BLaER1 treated with 17β-estradiol and CSF1 and Interleukin-3, amounts not matched to agents 10 nM and 100 nM (cell line): ENCODE data around the gene SNX32.

Experiments
- H3K27ac ChIP-seq, 11 experiments: shearing (Covaris generic); formaldehyde crosslinking; 2 replicates each; pipeline ENCODE4 v1.8.1; 2022
- H3K27me3 ChIP-seq, 11 experiments: shearing (Covaris generic); formaldehyde crosslinking; 2 replicates each; pipeline ENCODE4 v1.8.1; 2022
- H3K36me3 ChIP-seq, 11 experiments: shearing (Covaris generic); formaldehyde crosslinking; 2 replicates each; pipeline ENCODE4 v1.8.1; 2022
- H3K4me1 ChIP-seq, 10 experiments: shearing (Covaris generic); formaldehyde crosslinking; 2 replicates each; pipeline ENCODE4 v1.8.1; 2022
- H3K4me2 ChIP-seq, 11 experiments: shearing (Covaris generic); formaldehyde crosslinking; 2 replicates each; pipeline ENCODE4 v1.8.1; 2022
- H3K4me3 ChIP-seq, 10 experiments: shearing (Covaris generic); formaldehyde crosslinking; 2 replicates each; pipeline ENCODE4 v1.8.1; 2022
- H3K9ac ChIP-seq, 11 experiments: shearing (Covaris generic); formaldehyde crosslinking; 2 replicates each; pipeline ENCODE4 v1.8.1; 2022
- H3K9me3 ChIP-seq, 11 experiments: shearing (Covaris generic); formaldehyde crosslinking; replicated peaks in 1 of 11; 2 replicates each; pipeline ENCODE4 v1.8.1; 2022
- H4K20me1 ChIP-seq, 11 experiments: shearing (Covaris generic); formaldehyde crosslinking; 2 replicates each; pipeline ENCODE4 v1.8.1; 2022
- Cebpa-rat ChIP-seq, 11 experiments: shearing (Covaris generic); IDR thresholded peaks; 2 replicates each; pipeline ENCODE4 v1.8.1; 2022

The SNX32 gene

GRCh38 chr11:65789230-65790103 is 44.3 kb upstream of the SNX32 start:
- H3K9ac ChIP-seq: no peak overlapping the region
- no peak overlapping the region; a peak in 1 of 20 replicates for H3K4me3 ChIP-seq
- H3K4me1 ChIP-seq: peaks cover 37 to 65% (median 57%) of the 10 kb centered on the region in 10 experiments
- H4K20me1 ChIP-seq: peaks cover 0 to 32% (median 19%) of the 10 kb centered on the region in 11 experiments; a peak in 15 of 22 replicates
- H3K9me3 ChIP-seq: no peaks in the 10 kb centered on the region
- no peaks in the 10 kb centered on the region for H3K36me3 ChIP-seq
- no peak for TF ChIP-seq Cebpa-rat (IDR thresholded peaks at IDR 0.05)
- H3K27ac ChIP-seq: no peak overlapping the region
- H3K4me2 ChIP-seq: peak overlapping the region in 9 of 11 experiments; percentile 4 to 99 (median 93); a peak in 15 of 22 replicates
- peaks cover 53 to 86% (median 63%) of the 10 kb centered on the region in 11 experiments for H3K27me3 ChIP-seq

GRCh38 chr11:65790104-65790901 is 43.5 kb upstream of the SNX32 start:
- Histone ChIP-seq H3K36me3 (no peaks in the 10 kb centered on the region), H3K9me3 (no peaks in the 10 kb centered on the region), H3K4me2 (peak overlapping the region; percentile 60 to 93 (median 81); a peak in 18 of 22 replicates), H3K27me3 (peaks cover 44 to 86% (median 54%) of the 10 kb centered on the region in 11 experiments), H3K9ac (no peak overlapping the region), H4K20me1 (peaks cover 0 to 32% (median 19%) of the 10 kb centered on the region in 11 experiments; a peak in 15 of 22 replicates), H3K4me3 (no peak overlapping the region), H3K27ac (no peak overlapping the region), H3K4me1 (peaks cover 37 to 65% (median 57%) of the 10 kb centered on the region in 10 experiments)
- TF ChIP-seq Cebpa-rat (IDR thresholded peaks at IDR 0.05): no peak

GRCh38 chr11:65790902-65791650 is 42.7 kb upstream of the SNX32 start:
- Histone ChIP-seq H3K9ac (peak overlapping the region in 1 of 11 experiments; percentile 4; a peak in 1 of 22 replicates), H3K9me3 (no peaks in the 10 kb centered on the region), H3K4me2 (peak overlapping the region; percentile 60 to 93 (median 81)), H4K20me1 (peaks cover 0 to 27% (median 15%) of the 10 kb centered on the region in 11 experiments; a peak in 15 of 22 replicates), H3K4me1 (peaks cover 37 to 62% (median 53%) of the 10 kb centered on the region in 10 experiments), H3K27ac (no peak overlapping the region), H3K4me3 (no peak overlapping the region), H3K27me3 (peaks cover 36 to 79% (median 47%) of the 10 kb centered on the region in 11 experiments), H3K36me3 (no peaks in the 10 kb centered on the region)
- TF ChIP-seq Cebpa-rat (IDR thresholded peaks at IDR 0.05): no peak

- Histone ChIP-seq H3K27me3 (peaks cover 30 to 72% (median 40%) of the 10 kb centered on the region in 11 experiments), H3K4me1 (peaks cover 31 to 57% (median 51%) of the 10 kb centered on the region in 10 experiments), H3K4me3 (no peak overlapping the region; a peak in 1 of 20 replicates), H3K27ac (no peak overlapping the region), H3K4me2 (peak overlapping the region; percentile 60 to 93 (median 81)), H3K9me3 (no peaks in the 10 kb centered on the region), H4K20me1 (peaks cover 0 to 23% (median 10%) of the 10 kb centered on the region in 11 experiments; a peak in 11 of 22 replicates), H3K9ac (peak overlapping the region in 3 of 11 experiments; percentile 4 to 38 (median 29); a peak in 2 of 22 replicates), H3K36me3 (no peaks in the 10 kb centered on the region)
- TF ChIP-seq Cebpa-rat (IDR thresholded peaks at IDR 0.05): no peak
Observed at GRCh38 chr11:65791719-65792213, 42.0 kb upstream of the SNX32 start.

GRCh38 chr11:65792456-65792855 is 41.3 kb upstream of the SNX32 start:
- H3K4me1 ChIP-seq: peaks cover 28 to 52% (median 47%) of the 10 kb centered on the region in 10 experiments
- H3K9ac ChIP-seq: no peak overlapping the region
- no peak overlapping the region for H3K4me3 ChIP-seq
- no peak for TF ChIP-seq Cebpa-rat (IDR thresholded peaks at IDR 0.05)
- H3K27me3 ChIP-seq: peaks cover 23 to 65% (median 33%) of the 10 kb centered on the region in 11 experiments
- H3K27ac ChIP-seq: no peak overlapping the region
- no peaks in the 10 kb centered on the region for H3K36me3 ChIP-seq
- peak overlapping the region in 10 of 11 experiments; percentile 75 to 93 (median 82); a peak in 19 of 22 replicates for H3K4me2 ChIP-seq
- H3K9me3 ChIP-seq: no peaks in the 10 kb centered on the region
- H4K20me1 ChIP-seq: peaks cover 0 to 23% (median 10%) of the 10 kb centered on the region in 11 experiments; a peak in 11 of 22 replicates

- Histone ChIP-seq H4K20me1 (peaks cover 0 to 18% (median 5%) of the 10 kb centered on the region in 11 experiments; a peak in 6 of 22 replicates), H3K27me3 (peaks cover 16 to 58% (median 26%) of the 10 kb centered on the region in 11 experiments), H3K4me3 (no peak overlapping the region), H3K4me1 (peaks cover 21 to 46% (median 40%) of the 10 kb centered on the region in 10 experiments), H3K9ac (no peak overlapping the region), H3K27ac (no peak overlapping the region), H3K36me3 (no peaks in the 10 kb centered on the region), H3K4me2 (peak overlapping the region in 1 of 11 experiments; percentile 93; a peak in 1 of 22 replicates), H3K9me3 (no peaks in the 10 kb centered on the region)
- no peak for TF ChIP-seq Cebpa-rat (IDR thresholded peaks at IDR 0.05)
Observed at GRCh38 chr11:65793144-65793581, 40.6 kb upstream of the SNX32 start.

- no peak overlapping the region for H3K27ac ChIP-seq
Observed at GRCh38 chr11:65793625-65794400, 40.0 kb upstream of the SNX32 start.

More at GRCh38 chr11:65793625-65794400, 40.0 kb upstream of the SNX32 start:
- Histone ChIP-seq H3K4me2 (no peak overlapping the region), H3K4me3 (no peak overlapping the region), H3K4me1 (peaks cover 18 to 40% (median 34%) of the 10 kb centered on the region in 10 experiments), H3K9ac (no peak overlapping the region), H4K20me1 (peaks cover 0 to 12% (median 0%) of the 10 kb centered on the region in 11 experiments; a peak in 3 of 22 replicates), H3K27me3 (peaks cover 10 to 52% (median 19%) of the 10 kb centered on the region in 11 experiments), H3K36me3 (no peaks in the 10 kb centered on the region), H3K9me3 (no peaks in the 10 kb centered on the region)
- no peak for TF ChIP-seq Cebpa-rat (IDR thresholded peaks at IDR 0.05)
